Pancreas (tissue), 10 donors: Measurements from ENCODE around the gene ATXN1. TPM values are rescaled to one million over a fixed set of nuclear protein-coding genes. Genes with fewer than 3 reads are reported as not detected.

Source experiments
- ATAC-seq, 4 donors: fragments of 200-7000 bp; cut with Tn5 transposase; one replicate each; pipeline versions ENCODE4 v1.8.0 to v1.9.1; 2020; ENCODE audit warnings: mild to moderate bottlenecking in 4 of 4, moderate library complexity in 4 of 4
- DNase-seq, 6 donors: peaks; one replicate each; pipeline ENCODE4 v3.0.0-alpha.2; 2020
- FAIRE-seq: peaks from 2 replicates; lab custom pipeline; 2012; peaks lifted over from hg19 to GRCh38; lab: Jason Lieb, UNC
- H3K27ac ChIP-seq, 4 donors: fragments of 200-600 bp; sonication (generic); 1 replicate in 3 of 4; 2 replicates in 1 of 4; pipeline versions ENCODE4 v1.5.0 to v1.8.0; 2020
- H3K27me3 ChIP-seq, 4 donors: fragments of 200-600 bp; one replicate each; pipeline ENCODE4 v1.8.0; 2021
- H3K36me3 ChIP-seq, 3 donors: fragments of 200-600 bp; sonication (generic) in 1 of 3; one replicate each; pipeline versions ENCODE4 v1.5.0 to v1.8.0; 2020 to 2021
- H3K4me1 ChIP-seq, 3 donors: fragments of 200-600 bp; one replicate each; pipeline ENCODE4 v1.8.0; 2021
- H3K4me3 ChIP-seq, 4 donors: fragments of 200-600 bp; sonication (generic) in 2 of 4; one replicate each; pipeline versions ENCODE4 v1.5.0 to v1.8.0; 2020 to 2021
- H3K9me3 ChIP-seq, 4 donors: fragments of 200-600 bp; one replicate each; pipeline ENCODE4 v1.8.0; 2021
- WGBS, 2 donors: extraction: QIAGEN DNeasy Blood & Tissue Kit; methylation state at CpG; one replicate each; pipeline ENCODE4 v1.1.7; 2013; 5-methylcytosine and 5-hydroxymethylcytosine counted together
- intact Hi-C, 3 donors: fragments of 100-400 bp; cut with DNase I; formaldehyde crosslinking; loops; one replicate each; pipeline versions ENCODE4 v1.11.1 to v1.14.2; 2022
- polyA plus RNA-seq, 2 donors: library from polyadenylated mRNA; stranded (reverse); fragments of 200-250 nt; gene quantifications; one replicate each; pipeline ENCODE4 v1.2.3, GENCODE V29; 2013
- total RNA-seq, 6 donors: library from RNA; stranded (reverse); fragmentation: NEBNext Ultra II Directional in 4 of 6; extraction: Animal tissue kit (Norgen Biotek cat#: 25700) in 4 of 6; gene quantifications; one replicate each; pipeline versions ENCODE4 v1.2.1 to v1.2.4, GENCODE V29; 2021 to 2023
- TF ChIP-seq, protein P1 (sequence below), 4 donors: fragments of 200-600 bp; sonication (generic) in 3 of 4; IDR thresholded peaks; one replicate each; pipeline versions ENCODE4 v1.5.0 to v1.8.0; 2021; ENCODE audit warnings: antibody characterized with exemption in 4 of 4
- donor health status: healthy with polysubstance abuse.
- donor health status: DM: no; HTN: no; CAD: no; lungs with moderate emphysema.
- donor health status: DM: no; HTN: no; CAD: no.
- donor health status: control.
- donor health status: control.
- donor health status: Bipolar disorder and iron deficiency.
- donor health status: DM: yes; HTN: yes; CAD: no.
- donor health status: DM: no; HTN: no; CAD: no.
- donor health status: DM: no; HTN: no; CAD: no.
- donor health status: DM: yes; HTN: yes; CAD: no.

ATXN1 gene
- total and polyA plus RNA-seq, 8 donors: 4.9 to 38.6 (median 20.5) TPM

DNA sequence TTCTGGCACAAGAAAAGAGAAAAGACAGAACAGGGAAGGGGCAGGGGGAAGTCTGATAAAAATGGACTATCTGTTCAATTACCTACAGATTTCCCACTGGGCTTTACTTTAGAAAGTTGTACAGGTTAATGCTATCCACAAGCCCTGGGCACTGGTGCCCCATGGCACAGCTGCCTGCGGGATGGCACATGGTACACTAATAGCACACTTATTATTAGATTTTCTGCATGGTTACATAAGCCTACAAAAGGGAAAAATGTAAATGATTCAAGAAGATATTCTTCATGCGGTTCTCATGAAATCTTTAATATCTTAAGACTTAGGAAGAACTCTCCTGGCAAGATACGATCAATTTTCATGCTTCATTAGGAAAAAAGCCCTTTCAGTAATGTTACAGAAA, 385.4 kb downstream of the ATXN1 start:
- Histone ChIP-seq H3K4me3 (no peak overlapping the region), H3K27me3 (no peaks in the 10 kb centered on the region), H3K27ac (no peak overlapping the region), H3K4me1 (no peaks in the 10 kb centered on the region), H3K9me3 (no peaks in the 10 kb centered on the region), H3K36me3 (no peaks in the 10 kb centered on the region)
- intact Hi-C loops: no loop called here
- TF ChIP-seq, protein P1, sequence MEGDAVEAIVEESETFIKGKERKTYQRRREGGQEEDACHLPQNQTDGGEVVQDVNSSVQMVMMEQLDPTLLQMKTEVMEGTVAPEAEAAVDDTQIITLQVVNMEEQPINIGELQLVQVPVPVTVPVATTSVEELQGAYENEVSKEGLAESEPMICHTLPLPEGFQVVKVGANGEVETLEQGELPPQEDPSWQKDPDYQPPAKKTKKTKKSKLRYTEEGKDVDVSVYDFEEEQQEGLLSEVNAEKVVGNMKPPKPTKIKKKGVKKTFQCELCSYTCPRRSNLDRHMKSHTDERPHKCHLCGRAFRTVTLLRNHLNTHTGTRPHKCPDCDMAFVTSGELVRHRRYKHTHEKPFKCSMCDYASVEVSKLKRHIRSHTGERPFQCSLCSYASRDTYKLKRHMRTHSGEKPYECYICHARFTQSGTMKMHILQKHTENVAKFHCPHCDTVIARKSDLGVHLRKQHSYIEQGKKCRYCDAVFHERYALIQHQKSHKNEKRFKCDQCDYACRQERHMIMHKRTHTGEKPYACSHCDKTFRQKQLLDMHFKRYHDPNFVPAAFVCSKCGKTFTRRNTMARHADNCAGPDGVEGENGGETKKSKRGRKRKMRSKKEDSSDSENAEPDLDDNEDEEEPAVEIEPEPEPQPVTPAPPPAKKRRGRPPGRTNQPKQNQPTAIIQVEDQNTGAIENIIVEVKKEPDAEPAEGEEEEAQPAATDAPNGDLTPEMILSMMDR (IDR thresholded peaks at IDR 0.05): no peak
- FAIRE-seq (no peak), DNase-seq (no peak), ATAC-seq (no peak)
- WGBS, 2 donors: 91 to 95% methylated on average over 3 of the region's 3 CpGs

DNA sequence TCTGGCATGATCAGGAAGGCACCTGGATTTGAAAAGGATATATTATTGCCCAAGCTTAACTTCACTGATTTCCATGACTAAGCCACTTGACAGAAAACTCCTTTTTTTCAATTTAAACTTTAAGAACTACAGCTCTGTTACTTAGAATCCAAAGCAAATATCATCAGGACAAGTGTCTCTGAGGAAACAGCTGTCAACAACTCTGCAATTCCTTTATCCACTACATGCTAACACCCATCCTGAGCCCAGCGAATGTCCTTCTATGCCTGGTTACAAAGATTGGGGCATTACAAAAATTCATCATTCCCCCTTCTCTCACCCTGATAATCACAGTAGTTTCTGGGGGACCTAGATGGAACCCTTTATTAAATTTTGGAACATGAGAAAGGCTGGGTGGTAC, 386.1 kb downstream of the ATXN1 start:
- no peaks in the 10 kb centered on the region for H3K27me3 ChIP-seq
- H3K9me3 ChIP-seq: no peaks in the 10 kb centered on the region
- no peak overlapping the region for H3K27ac ChIP-seq
- no peaks in the 10 kb centered on the region for H3K36me3 ChIP-seq
- H3K4me1 ChIP-seq: no peaks in the 10 kb centered on the region
- intact Hi-C loops: no loop called here
- 90 to 100% methylated on average over 1 of the region's 1 CpG for WGBS, 2 donors
- TF ChIP-seq, protein P1 (IDR thresholded peaks at IDR 0.05): no peak
- DNase-seq (no peak), ATAC-seq (no peak), FAIRE-seq (no peak)
- H3K4me3 ChIP-seq: no peak overlapping the region

- TF ChIP-seq, protein P1 (IDR thresholded peaks at IDR 0.05): no peak
- Histone ChIP-seq H3K27ac (no peak overlapping the region), H3K9me3 (no peaks in the 10 kb centered on the region), H3K36me3 (no peaks in the 10 kb centered on the region), H3K4me1 (no peaks in the 10 kb centered on the region), H3K27me3 (no peaks in the 10 kb centered on the region), H3K4me3 (no peak overlapping the region)
- ATAC-seq: peak in 1 of 4 donors; percentile 54
- no peak for DNase-seq
- FAIRE-seq: no peak
- 95% methylated on average over 10 of the region's 10 CpGs for WGBS, 2 donors
- intact Hi-C loops: no loop called here
These were observed 386.6 kb downstream of the ATXN1 start for GRCh38 chr6:16374461-16375200.

DNA sequence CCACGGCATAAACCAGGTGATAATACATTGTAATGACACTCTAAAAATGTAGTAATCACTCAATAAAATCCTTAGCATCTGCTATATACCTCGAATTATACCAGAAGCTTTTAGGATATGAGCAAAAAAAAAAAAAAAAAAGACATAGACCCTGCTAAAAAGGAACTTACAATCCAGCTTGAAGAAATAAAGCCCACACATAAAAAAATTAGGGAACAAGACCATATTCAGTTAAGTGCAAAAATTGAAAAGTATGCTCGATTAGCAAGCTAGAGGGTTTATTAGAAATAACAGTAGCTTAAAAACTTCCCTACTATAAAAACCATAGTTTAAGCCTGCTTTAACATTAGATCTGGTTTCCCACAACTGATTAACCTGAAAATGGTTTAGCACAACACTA, 387.2 kb downstream of the ATXN1 start:
- no peak overlapping the region for H3K4me3 ChIP-seq
- ATAC-seq: no peak
- no peaks in the 10 kb centered on the region for H3K9me3 ChIP-seq
- intact Hi-C loops: no loop called here
- TF ChIP-seq, protein P1 (IDR thresholded peaks at IDR 0.05): no peak
- H3K4me1 ChIP-seq: no peaks in the 10 kb centered on the region
- WGBS, 2 donors: 68 to 76% methylated on average over 3 of the region's 3 CpGs
- no peaks in the 10 kb centered on the region for H3K27me3 ChIP-seq
- FAIRE-seq: no peak
- no peak overlapping the region for H3K27ac ChIP-seq
- no peak for DNase-seq
- no peaks in the 10 kb centered on the region for H3K36me3 ChIP-seq

DNA sequence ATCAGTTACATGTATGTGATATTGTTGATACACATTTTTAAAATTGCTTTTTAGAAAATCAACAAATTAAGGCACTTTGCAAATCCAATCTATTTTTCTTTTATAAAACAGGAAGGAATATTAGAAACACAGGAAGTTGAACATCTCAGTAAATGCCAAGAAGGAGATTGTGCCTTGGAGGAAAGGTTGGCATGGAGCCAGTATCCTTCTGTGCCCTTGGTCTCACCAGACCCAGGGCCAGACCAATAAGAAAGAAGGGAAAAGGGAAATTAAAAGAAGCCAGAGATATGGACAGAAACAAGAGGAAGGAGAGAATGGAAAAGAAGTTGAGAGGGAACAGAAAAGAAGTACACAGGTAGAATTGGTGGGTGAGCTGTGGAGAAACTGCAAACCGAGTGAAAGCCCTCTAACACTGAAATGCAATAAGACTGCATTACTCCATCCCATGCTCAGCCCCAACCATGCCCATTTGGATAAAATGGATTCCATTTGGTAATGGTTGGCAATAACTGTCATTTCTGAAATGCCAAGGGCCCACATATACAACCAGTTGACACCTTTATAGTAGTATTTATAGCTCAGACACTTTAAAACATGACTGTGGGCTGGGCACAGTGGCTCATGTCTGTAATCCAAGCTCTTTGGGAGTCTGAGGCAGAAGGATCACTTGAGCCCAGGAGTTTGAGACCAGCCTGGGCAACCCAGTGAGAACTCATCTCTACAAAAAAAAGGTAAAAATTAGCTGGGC, 389.1 kb downstream of the ATXN1 start:
- Histone ChIP-seq H3K4me3 (no peak overlapping the region), H3K27me3 (no peaks in the 10 kb centered on the region), H3K27ac (no peak overlapping the region), H3K36me3 (no peaks in the 10 kb centered on the region), H3K4me1 (no peaks in the 10 kb centered on the region), H3K9me3 (no peaks in the 10 kb centered on the region)
- WGBS, 2 donors: 96 to 98% methylated on average over 1 of the region's 1 CpG
- intact Hi-C loops: no loop called here
- no peak for ATAC-seq
- FAIRE-seq: no peak
- DNase-seq: no peak
- TF ChIP-seq, protein P1 (IDR thresholded peaks at IDR 0.05): no peak
